ENCODE measurements around the gene WFDC5. TPM values are rescaled to one million over a fixed set of nuclear protein-coding genes. Genes with fewer than 3 reads are reported as not detected.
A peak's percentile ranks its signal among the peaks of the same experiment; 100 is the strongest.

WFDC5 gene
- total and polyA plus RNA-seq, 12 donors, result not detected

DNA sequence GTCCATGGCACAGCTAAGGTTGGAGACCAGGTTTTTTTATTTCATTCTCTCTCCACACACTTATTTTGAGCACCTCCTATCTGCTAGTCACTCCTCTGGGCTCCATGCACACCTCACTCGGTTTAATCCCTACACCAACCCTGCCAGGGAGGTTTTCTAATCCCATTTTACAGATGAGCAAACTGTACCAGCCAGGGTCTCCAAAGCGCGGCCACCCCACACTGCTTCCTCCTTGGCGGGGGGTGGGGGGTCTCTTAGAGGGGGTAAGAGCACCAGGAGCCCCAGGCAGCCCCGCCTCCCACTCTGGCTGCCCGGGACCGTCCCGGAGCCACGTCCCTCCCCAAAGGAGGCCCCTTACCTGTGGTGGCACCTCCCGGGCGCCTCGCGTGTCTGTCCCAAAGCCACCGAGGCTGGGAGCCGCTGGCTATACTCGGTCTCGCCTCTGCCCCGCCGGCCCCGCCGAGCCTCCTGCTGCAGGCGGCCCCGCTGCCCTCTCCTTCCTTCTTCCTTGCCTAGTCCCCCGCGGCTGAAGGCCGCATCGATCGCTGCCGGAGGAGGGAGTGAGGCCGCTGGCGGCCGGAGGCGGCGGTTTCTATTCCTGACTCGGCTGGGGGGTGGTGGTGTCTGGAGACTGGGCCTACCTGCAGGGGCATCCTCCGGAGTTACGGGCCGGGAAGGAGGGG lies 14.3 kb downstream of the WFDC5 start, which contains the start of gene KCNS1:
TSS of gene KCNS1 (minus strand) at position 565 of the 683 bp plus-strand sequence. CDS start 1,891 bp downstream, outside the sequence.
- H3K36me3 ChIP-seq (replicated peaks in 1 of 2), result no peaks in the 10 kb centered on the region
- peaks cover under 1 to 16% of the 10 kb centered on the region in 2 donors for H3K4me1 ChIP-seq (replicated peaks in 1 of 2)
- intact Hi-C loops (cut with DNase I), result loop anchor here in 1 of 2 donors (10.0 kb wide), 1 partner anchor 184 kb away; no protein-coding TSS in a partner anchor
- no peak within 1 kb of the TSS for H3K4me3 ChIP-seq
- TF ChIP-seq POLR2A (IDR thresholded peaks at IDR 0.05), result no peak
- TF ChIP-seq, protein P1, sequence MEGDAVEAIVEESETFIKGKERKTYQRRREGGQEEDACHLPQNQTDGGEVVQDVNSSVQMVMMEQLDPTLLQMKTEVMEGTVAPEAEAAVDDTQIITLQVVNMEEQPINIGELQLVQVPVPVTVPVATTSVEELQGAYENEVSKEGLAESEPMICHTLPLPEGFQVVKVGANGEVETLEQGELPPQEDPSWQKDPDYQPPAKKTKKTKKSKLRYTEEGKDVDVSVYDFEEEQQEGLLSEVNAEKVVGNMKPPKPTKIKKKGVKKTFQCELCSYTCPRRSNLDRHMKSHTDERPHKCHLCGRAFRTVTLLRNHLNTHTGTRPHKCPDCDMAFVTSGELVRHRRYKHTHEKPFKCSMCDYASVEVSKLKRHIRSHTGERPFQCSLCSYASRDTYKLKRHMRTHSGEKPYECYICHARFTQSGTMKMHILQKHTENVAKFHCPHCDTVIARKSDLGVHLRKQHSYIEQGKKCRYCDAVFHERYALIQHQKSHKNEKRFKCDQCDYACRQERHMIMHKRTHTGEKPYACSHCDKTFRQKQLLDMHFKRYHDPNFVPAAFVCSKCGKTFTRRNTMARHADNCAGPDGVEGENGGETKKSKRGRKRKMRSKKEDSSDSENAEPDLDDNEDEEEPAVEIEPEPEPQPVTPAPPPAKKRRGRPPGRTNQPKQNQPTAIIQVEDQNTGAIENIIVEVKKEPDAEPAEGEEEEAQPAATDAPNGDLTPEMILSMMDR (IDR thresholded peaks at IDR 0.05), result peak in 2 of 6 experiments; percentile 7 to 12
- H3K27ac ChIP-seq, result no peak within 1 kb of the TSS
- DNase-seq, result peak in 3 of 7 donors; percentile 29 to 36 (median 35)
- H3K9me3 ChIP-seq (replicated peaks in 1 of 3), result no peaks in the 10 kb centered on the region
- H3K27me3 ChIP-seq, result peaks cover 38% of the 10 kb centered on the region
- WGBS, 4 donors, result 7 to 20% (median 14%) methylated on average over 8 to 38 of the region's 38 CpGs

DNA sequence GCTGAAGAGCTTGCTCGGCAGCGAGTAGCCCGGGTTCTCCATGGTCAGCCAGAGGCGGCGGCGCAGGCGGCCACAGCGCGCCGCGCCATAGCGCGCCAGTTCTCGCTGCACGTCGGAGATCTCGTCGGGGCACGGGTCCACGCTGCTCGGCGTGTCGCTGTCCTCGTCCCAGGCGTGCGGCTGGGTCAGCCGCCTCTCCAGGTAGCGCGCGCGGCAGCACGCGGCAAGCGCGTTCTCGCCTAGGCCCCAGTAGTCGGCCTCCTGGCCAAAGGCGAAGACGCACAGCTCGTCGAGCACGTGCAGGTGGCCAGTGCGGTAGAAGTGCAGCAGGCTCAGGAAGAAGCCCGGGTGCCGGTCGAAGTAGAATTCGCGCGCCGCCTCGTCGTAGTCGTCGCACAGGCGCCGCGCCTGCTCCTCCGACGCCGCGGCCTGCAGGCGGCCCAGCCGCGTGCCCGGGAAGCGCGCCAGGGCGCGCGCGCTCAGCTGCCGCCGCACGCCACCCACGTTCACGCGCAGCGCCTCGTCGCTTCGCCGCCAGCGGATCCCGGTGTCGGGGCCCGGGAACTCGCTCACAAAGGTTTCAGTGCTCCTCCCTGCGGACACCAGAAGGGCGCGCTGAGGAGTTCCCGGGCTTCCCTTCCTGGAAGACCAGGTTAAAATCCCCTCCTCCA lies 16.7 kb downstream of the WFDC5 start:
- Histone ChIP-seq H3K4me1 (replicated peaks in 1 of 2) (peaks cover 4 to 16% of the 10 kb centered on the region in 2 donors), H3K4me3 (peak overlapping the region in 1 of 4 donors; percentile 36), H3K36me3 (replicated peaks in 1 of 2) (no peaks in the 10 kb centered on the region), H3K27ac (no peak overlapping the region), H3K27me3 (peaks cover 38% of the 10 kb centered on the region), H3K9me3 (replicated peaks in 1 of 3) (no peaks in the 10 kb centered on the region)
- 6% methylated on average over 91 of the region's 91 CpGs; no CpG with 5 or more reads in 2 of the 4 donors for WGBS, 4 donors
- DNase-seq, result peak in 5 of 7 donors; percentile 28 to 42 (median 32)
- TF ChIP-seq, protein P1 (IDR thresholded peaks at IDR 0.05), result no peak
- TF ChIP-seq POLR2A (IDR thresholded peaks at IDR 0.05), result no peak
- intact Hi-C loops (cut with DNase I), result loop anchor here in 1 of 2 donors (5.0 kb wide), 1 partner anchor 189 kb away; no protein-coding TSS in a partner anchor

GRCh38 chr20:45097485-45098102 lies 17.4 kb downstream of the WFDC5 start:
- WGBS, 4 donors, result 27 to 58% (median 41%) methylated on average over 6 to 56 of the region's 56 CpGs
- TF ChIP-seq, protein P1 (IDR thresholded peaks at IDR 0.05), result peak in 1 of 6 experiments; percentile 19
- no peak for TF ChIP-seq POLR2A (IDR thresholded peaks at IDR 0.05)
- Histone ChIP-seq H3K4me3 (peak overlapping the region in 1 of 4 donors; percentile 36), H3K36me3 (replicated peaks in 1 of 2) (no peaks in the 10 kb centered on the region), H3K4me1 (replicated peaks in 1 of 2) (peaks cover 4 to 16% of the 10 kb centered on the region in 2 donors), H3K27ac (no peak overlapping the region), H3K27me3 (peaks cover 38% of the 10 kb centered on the region), H3K9me3 (replicated peaks in 1 of 3) (no peaks in the 10 kb centered on the region)
- peak in 3 of 7 donors; percentile 17 to 56 (median 22) for DNase-seq
- intact Hi-C loops (cut with DNase I), result loop anchor here in 1 of 2 donors (5.0 kb wide), 1 partner anchor 190 kb away; no protein-coding TSS in a partner anchor

- Histone ChIP-seq H3K36me3 (replicated peaks in 1 of 2) (no peaks in the 10 kb centered on the region), H3K27ac (no peak overlapping the region), H3K27me3 (peaks cover 38% of the 10 kb centered on the region), H3K4me1 (replicated peaks in 1 of 2) (peaks cover 4 to 16% of the 10 kb centered on the region in 2 donors), H3K9me3 (replicated peaks in 1 of 3) (no peaks in the 10 kb centered on the region), H3K4me3 (no peak overlapping the region)
- 67 to 79% (median 74%) methylated on average over 9 of the region's 9 CpGs for WGBS, 4 donors
- no peak for DNase-seq
- intact Hi-C loops (cut with DNase I), result loop anchor here in 1 of 2 donors (5.0 kb wide), 1 partner anchor 191 kb away; no protein-coding TSS in a partner anchor
- TF ChIP-seq POLR2A (IDR thresholded peaks at IDR 0.05), result no peak
- TF ChIP-seq, protein P1 (IDR thresholded peaks at IDR 0.05), result no peak
Measured at GRCh38 chr20:45096781-45097180, 18.2 kb downstream of the WFDC5 start.

All from adrenal gland (tissue), 12 donors.